GM21515 (cell line): ENCODE data around the gene ACER3.
"Not testable (repeated sequence)": the region's sequence is repeated elsewhere in the genome, so short reads cannot be mapped to it uniquely, and the experiment has no call there.

Source experiments
- ATAC-seq: cut with Tn5 transposase; IDR thresholded peaks from one replicate; pipeline ENCODE4 v1.9.1; 2021; ENCODE audit not compliant: unreplicated experiment

ACER3 gene

GRCh38 chr11:76987203-76987602 lies 126.5 kb downstream of the ACER3 start:
- no peak for ATAC-seq

- no peak for ATAC-seq
Observed at GRCh38 chr11:76990628-76991027, 129.9 kb downstream of the ACER3 start.

- no peak for ATAC-seq
Observed at GRCh38 chr11:76995081-76995576, 134.4 kb downstream of the ACER3 start.

- no peak for ATAC-seq
Observed at GRCh38 chr11:76997512-76997911, 136.8 kb downstream of the ACER3 start.

GRCh38 chr11:76999597-76999996 lies 138.9 kb downstream of the ACER3 start:
- no peak for ATAC-seq

DNA sequence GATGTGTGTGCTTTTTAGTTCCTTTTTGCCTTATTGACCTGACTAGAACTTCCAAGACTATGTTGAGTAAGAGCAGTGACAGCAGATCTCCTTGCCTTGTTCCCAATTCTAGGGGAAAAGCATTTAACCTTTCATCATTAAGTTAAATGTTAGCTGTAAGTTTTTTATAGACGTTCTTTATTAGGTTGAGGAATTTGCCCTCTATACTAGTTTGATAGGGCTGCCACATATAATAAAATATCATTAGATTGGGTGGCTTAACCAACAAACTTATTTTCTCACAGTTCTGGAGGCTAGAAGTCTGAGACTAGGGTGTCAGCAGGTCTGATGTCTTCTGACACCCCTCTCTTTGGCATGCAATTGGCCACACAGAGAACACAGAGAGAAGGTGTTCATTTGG lies 140.9 kb downstream of the ACER3 start:
- ATAC-seq, result no peak

DNA sequence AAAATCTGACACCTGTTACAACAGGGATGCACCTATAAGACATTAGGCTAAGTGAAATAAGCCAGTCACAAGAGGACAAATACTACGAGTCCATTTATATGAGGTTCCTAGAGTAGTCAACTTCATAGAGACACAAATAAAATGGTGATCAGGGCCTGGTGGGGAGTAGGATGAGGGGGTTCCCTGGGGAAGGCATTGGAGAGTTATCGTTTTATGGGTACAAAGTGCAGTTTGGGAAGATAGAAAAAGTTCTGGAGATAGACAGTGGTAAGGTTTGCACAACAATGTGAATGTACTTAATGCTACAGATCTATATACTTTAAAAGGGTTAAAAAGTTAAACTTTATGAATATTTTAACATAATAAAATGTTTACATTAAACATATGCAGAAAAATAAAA lies 142.1 kb downstream of the ACER3 start:
- ATAC-seq, result no peak

DNA sequence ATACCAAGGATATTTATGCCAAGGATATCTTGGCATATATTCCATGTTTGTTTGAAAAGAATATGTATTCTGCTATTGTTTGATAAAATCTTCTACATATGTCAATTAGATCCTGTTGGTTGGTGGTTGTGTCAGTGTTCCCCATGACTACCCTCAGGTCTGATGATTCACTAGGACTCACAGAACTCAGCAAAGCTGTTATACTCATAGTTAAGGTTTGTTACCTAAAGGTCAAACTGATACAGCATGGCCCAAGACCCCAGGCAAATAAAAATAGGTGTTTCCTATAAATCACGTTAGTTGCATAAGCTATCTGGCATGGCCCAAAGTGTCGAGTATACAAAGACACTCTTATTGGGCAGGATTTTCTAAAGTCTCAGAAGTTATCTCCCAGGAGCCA lies 143.2 kb downstream of the ACER3 start:
- ATAC-seq, result no peak

GRCh38 chr11:77009533-77010160 lies 148.9 kb downstream of the ACER3 start:
- no peak for ATAC-seq

DNA sequence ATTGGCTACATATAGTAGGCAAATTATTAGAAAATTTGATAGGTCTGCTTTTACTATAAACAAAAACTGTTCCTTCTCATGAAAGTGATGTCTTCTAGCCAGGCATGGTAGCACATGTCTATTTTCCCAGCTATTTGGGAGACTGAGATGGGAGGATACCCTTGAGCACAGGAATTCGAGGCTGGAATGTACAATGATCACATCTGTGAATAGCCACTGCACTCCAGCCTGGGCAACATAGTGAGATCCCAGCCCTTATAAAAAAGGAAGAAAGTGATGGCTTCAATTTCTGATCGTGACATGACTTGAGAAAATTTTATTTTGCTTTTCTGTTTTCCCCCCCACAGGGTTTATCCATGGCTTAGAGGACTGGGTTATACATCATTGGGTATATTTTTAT lies 154.0 kb downstream of the ACER3 start:
- ATAC-seq, result no peak

GRCh38 chr11:77018396-77018924 lies 157.7 kb downstream of the ACER3 start:
- ATAC-seq, result not testable (repeated sequence)

DNA sequence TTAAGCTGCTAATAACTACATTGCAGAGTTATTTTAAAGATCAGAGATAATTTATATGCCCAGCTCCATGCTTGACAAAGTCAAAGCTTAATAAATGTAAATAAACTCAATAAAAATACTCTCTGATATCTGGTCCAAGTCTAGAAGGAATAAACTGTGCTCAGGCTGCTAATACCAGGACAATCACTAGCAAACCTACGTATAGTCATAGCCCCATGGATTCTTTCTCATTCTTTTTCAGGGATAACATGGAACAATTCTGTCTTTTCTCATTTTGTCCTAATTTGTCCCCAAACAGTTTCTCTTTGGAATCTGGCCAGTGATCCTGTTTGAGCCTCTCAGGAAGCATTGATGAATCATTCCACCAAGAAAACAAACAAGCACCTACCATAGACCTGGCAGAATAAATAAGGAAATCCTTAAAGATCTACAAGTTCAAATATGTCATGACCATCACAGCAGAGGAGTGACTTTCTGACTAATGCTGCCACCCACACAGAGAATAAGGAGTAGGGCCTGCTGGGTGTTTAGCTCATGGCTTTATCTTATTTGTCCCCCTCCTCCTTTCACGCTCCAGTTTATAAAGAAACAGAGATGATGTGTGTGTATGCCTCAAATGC lies 159.4 kb downstream of the ACER3 start:
- no peak for ATAC-seq

- no peak for ATAC-seq
Observed at GRCh38 chr11:77020734-77021133, 160.0 kb downstream of the ACER3 start.

GRCh38 chr11:77024745-77025144 lies 164.0 kb downstream of the ACER3 start:
- ATAC-seq, result no peak

DNA sequence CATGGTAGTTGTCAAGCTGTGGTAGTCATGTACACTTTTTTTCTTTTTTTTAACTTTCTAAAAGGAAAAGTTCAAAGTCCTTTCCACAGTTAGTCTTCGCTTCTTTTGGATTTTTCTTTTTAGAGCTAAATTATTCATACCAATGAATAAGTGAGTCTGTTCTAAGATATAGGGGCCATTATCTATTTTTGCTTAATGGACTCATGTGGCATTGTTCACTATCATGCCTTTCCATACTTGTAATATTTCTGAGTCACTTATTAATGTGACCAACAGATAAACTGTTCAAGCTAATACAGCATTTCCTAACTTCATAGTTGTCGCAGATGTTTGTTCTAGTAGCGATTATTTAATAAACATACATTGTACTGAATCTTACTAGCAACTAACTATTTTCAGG lies 165.5 kb downstream of the ACER3 start:
- no peak for ATAC-seq

GRCh38 chr11:77026743-77027142 lies 166.0 kb downstream of the ACER3 start:
- no peak for ATAC-seq

DNA sequence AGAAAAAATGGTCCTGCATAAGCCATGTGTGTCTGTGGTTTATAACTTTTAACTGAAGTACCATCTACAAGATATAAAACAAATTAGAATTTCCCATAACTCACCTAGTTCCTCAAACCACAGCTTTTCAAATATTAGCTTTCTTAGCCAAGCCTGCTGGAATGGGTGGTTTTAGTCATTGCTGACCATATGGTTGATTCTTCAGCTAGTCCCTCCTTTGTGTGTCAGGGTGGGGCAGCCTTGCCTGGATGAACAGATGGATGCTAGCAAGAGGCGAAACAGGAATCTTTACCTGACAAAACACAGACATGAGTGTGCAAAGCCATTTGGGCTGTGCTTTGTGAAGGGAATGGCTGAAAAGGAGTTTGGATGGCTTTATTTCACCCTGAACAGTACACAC lies 166.6 kb downstream of the ACER3 start:
- no peak for ATAC-seq

DNA sequence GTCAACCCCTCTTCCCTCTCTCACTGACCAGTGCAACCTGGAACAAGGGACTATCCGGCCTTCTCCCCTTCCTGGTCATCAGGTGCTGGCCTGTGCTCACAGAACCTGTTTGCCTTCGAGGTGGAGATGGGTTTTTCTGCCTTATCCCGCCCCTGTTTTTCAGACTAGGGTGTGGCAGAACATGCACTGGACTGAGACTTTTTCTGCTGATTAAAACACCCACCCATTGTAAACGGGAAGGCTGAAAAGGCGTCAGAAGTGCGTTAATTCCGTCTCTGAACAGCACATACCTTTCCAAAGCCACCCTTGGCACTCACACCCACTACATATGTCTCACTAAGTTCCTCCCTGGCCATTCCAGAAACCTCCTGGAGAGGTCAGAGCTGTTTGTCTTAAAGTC lies 169.1 kb downstream of the ACER3 start:
- ATAC-seq, result no peak

DNA sequence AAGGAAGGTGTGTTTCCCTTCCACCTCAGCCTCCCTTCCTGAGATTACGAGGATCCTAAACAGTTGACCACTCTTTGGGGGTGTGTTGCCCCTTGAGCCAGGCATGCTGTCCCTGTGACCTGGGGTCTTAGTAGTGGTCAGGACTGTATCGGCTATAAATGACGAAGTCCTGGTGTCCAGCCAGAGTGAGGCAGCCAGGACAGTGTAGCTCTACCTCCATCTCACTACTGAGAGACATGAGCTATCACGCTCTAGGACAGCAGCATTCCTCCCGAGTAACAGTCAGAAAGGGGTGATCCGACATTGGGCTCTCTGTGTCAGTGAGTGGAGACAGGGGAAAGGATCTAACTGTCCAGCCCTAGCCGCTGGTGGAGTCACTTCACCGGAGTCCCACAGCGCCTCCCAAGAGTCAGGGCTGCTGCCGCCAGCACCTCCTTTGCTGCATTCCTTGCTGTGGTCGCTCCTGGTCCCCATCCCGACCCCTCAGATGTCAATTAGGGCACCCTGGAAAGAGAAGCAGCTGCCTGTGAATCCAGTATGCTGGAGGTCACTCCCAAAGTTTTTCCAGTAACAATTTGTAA lies 170.2 kb downstream of the ACER3 start:
- no peak for ATAC-seq

- ATAC-seq, result no peak
Observed at GRCh38 chr11:77031599-77031998, 170.9 kb downstream of the ACER3 start.

- no peak for ATAC-seq
Observed at GRCh38 chr11:77035039-77035438, 174.3 kb downstream of the ACER3 start.

DNA sequence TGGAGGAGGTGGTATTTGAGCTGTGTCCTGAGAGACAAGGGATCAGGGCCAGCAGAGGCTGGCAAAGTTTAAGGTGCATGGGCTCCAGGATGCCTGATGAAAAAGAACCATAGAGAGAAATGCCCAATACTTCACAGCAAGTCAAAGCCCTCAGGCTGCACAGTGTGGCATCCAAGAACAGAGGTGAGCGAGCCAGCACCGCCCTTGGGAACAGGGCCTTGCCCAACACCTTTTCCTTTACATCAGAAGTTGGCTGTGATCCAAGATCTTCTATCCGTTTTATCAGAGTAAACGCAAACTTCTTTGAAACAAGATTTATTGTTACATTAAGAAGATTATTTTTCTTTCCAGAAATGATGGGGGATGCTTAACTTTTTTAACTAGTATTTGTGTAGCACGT lies 174.9 kb downstream of the ACER3 start:
- ATAC-seq, result no peak
